BJ (cell line): ENCODE measurements around the gene TMEM50B. TPM values are rescaled to one million over a fixed set of nuclear protein-coding genes. Genes with fewer than 3 reads are reported as not detected.

Experiments
- CTCF ChIA-PET: fragments of 350-600 bp; formaldehyde crosslinking; extraction: SDS; loops from one replicate; lab custom pipeline; 2021; ENCODE audit warnings: antibody characterized with exemption, inconsistent platforms; lab: Yijun Ruan, JAX
- POLR2A ChIA-PET: fragments of 300-600 bp; sonication (Branson Sonifier 250); formaldehyde crosslinking; extraction: SDS; loops from one replicate; lab custom pipeline; 2021; ENCODE audit warnings: antibody characterized with exemption; lab: Charles Lee
- DNase-seq: peaks from one replicate; pipeline ENCODE4 v3.0.0-alpha.2; 2011; ENCODE audit warnings: low read depth
- H3K27me3 ChIP-seq: 2 replicates; pipeline ENCODE4 v1.6.0; 2011; ENCODE audit warnings: low read length; ENCODE audit not compliant: control insufficient read depth, insufficient read depth
- H3K36me3 ChIP-seq: 2 replicates; pipeline ENCODE4 v1.5.1; 2011; ENCODE audit warnings: low read length; ENCODE audit not compliant: control insufficient read depth, insufficient read depth
- H3K4me3 ChIP-seq: 2 replicates; pipeline ENCODE4 v1.5.1; 2011; ENCODE audit warnings: low read depth, mild to moderate bottlenecking, control low read depth, low read length
- CTCF ChIP-seq: IDR thresholded peaks from 2 replicates; pipeline ENCODE4 v1.5.1; 2011; ENCODE audit warnings: low read depth, mild to moderate bottlenecking, control low read depth, inconsistent platforms, low read length, moderate library complexity; ENCODE audit not compliant: insufficient read depth
- polyA plus RNA-seq: library from polyadenylated mRNA; depleted of rRNA; stranded (reverse); fragments of >200 nt; gene quantifications from 2 replicates; pipeline ENCODE4 v1.2.3, GENCODE V29; 2011

The TMEM50B gene
- polyA plus RNA-seq, 1 experiment, result 23.5 TPM

GRCh38 chr21:33433001-33433400, 46.8 kb downstream of the TMEM50B start:
- POLR2A ChIA-PET, result no interaction called here
- Histone ChIP-seq H3K4me3 (no peak overlapping the region), H3K27me3 (no peaks in the 10 kb centered on the region), H3K36me3 (peaks cover 24% of the 10 kb centered on the region)
- no peak for DNase-seq
- CTCF ChIA-PET, result interaction anchor here (0.7 to 1.7 kb wide), 2 partner anchors 12 to 14 kb away, joined by 3 to 5 read pairs; no protein-coding TSS in a partner anchor
- TF ChIP-seq CTCF, result no peak

DNA sequence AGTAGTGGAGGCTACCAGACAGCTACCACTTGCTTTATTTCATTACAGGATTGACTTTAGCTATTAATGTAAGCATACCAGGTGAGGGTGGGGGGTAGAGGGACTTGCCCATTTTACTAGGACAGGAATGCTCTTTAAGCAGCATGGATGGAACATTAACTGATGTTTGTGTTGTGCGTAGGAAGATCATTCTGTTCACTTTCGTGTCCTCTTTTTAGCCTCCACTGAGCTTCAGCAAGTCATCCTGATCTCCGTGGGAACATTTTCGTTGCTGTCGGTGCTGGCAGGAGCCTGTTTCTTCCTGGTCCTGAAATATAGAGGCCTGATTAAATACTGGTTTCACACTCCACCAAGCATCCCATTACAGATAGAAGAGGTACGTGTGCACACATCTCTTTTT, 47.3 kb downstream of the TMEM50B start:
- DNase-seq, result no peak
- H3K27me3 ChIP-seq, result no peaks in the 10 kb centered on the region
- TF ChIP-seq CTCF, result no peak
- ChIA-PET CTCF (interaction anchor here (0.7 to 1.7 kb wide), 3 partner anchors 13 to 71 kb away, joined by 3 to 5 read pairs (median 5); no protein-coding TSS in a partner anchor), POLR2A (no interaction called here)
- H3K4me3 ChIP-seq, result no peak overlapping the region
- H3K36me3 ChIP-seq, result peaks cover 21% of the 10 kb centered on the region

GRCh38 chr21:33430858-33431257, 48.9 kb downstream of the TMEM50B start:
- POLR2A ChIA-PET, result no interaction called here
- H3K36me3 ChIP-seq, result peaks cover 20% of the 10 kb centered on the region
- no peak for DNase-seq
- CTCF ChIA-PET, result interaction anchor here (1.3 kb wide), 1 partner anchor 70 kb away, joined by 5 read pairs; no protein-coding TSS in a partner anchor
- H3K27me3 ChIP-seq, result no peaks in the 10 kb centered on the region
- H3K4me3 ChIP-seq, result no peak overlapping the region
- no peak for TF ChIP-seq CTCF

DNA sequence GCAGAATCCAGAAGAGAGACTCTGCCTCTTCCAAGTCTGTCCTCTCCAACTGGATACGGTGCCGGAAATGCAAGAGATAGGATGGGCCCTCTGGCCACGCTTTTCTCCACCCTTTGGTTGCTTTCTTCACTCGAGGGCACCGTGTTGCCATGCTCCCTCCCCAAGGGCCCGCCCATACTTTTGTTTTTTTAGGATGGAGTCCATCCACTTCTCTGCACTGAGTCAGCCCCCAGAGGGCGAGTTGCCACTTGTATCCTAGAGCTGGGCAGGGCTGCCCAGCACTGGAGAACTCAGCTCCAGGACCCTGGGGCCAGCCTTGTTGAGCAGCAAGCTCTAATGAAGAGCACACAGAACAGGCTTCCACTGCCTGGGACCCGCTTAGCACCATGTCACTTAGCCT, 51.1 kb downstream of the TMEM50B start:
- CTCF ChIA-PET, result interaction anchor here (1.0 to 2.3 kb wide), 2 partner anchors 24 to 67 kb away, joined by 3 to 10 read pairs; no protein-coding TSS in a partner anchor
- POLR2A ChIA-PET, result interaction anchor here (0.8 kb wide), 1 partner anchor 9 kb away, joined by 3 read pairs; no protein-coding TSS in a partner anchor

DNA sequence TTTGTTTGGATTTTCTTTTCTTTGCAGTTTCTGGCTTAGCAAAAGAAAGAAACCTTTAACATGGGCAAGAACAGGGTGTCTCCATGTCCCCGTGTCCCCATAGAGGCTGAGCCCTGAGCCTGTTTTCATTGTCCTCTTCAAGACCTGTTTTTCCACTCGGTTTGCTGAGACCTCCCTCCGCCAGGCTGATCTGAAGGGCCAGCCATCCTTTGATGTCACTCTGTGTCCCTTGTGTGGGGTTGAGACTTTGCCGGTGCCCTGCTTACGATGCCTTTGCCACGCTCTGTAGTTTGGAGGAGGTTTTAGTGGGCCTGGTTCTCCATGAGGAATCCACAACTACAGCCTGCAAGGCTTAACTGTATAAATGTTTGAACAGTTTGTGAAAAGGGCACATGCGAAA, 52.7 kb downstream of the TMEM50B start:
- CTCF ChIA-PET, result interaction anchor here (0.6 to 2.3 kb wide), 2 partner anchors 21 to 66 kb away, joined by 3 to 10 read pairs; no protein-coding TSS in a partner anchor
- DNase-seq, result no peak
- Histone ChIP-seq H3K4me3 (no peak overlapping the region), H3K36me3 (peaks cover 25% of the 10 kb centered on the region), H3K27me3 (no peaks in the 10 kb centered on the region)
- no peak for TF ChIP-seq CTCF
- POLR2A ChIA-PET, result no interaction called here

More for the DNA sequence above, 51.1 kb downstream of the TMEM50B start:
- no peak for TF ChIP-seq CTCF
- Histone ChIP-seq H3K4me3 (no peak overlapping the region), H3K27me3 (no peaks in the 10 kb centered on the region), H3K36me3 (peaks cover 31% of the 10 kb centered on the region)
- no peak for DNase-seq
